ENCODE data around the gene AFF1. TPM values are rescaled to one million over a fixed set of nuclear protein-coding genes. Genes with fewer than 3 reads are reported as not detected.

The AFF1 gene
- total RNA-seq, 2 experiments from 2014 or later: 42.3 to 67.5 TPM

- Mint-ChIP-seq H3K4me3 (no peak overlapping the region), H3K27ac (no peak overlapping the region), H3K36me3 (peaks cover 1% of the 10 kb centered on the region), H3K4me1 (peaks cover 44% of the 10 kb centered on the region), H3K27me3 (no peaks in the 10 kb centered on the region), H3K9me3 (ENCODE audit: low read depth) (no peaks in the 10 kb centered on the region)
- no peak for ATAC-seq
- CTCF ChIA-PET: interaction anchor here (0.9 kb wide), 1 partner anchor 9 kb away, joined by 3 read pairs; no protein-coding TSS in a partner anchor
- no peak for DNase-seq
Measured at GRCh38 chr4:87017580-87018342, 83.0 kb downstream of the AFF1 start.

- no peaks in the 10 kb centered on the region for H3K27me3 Mint-ChIP-seq
- DNase-seq (no peak), ATAC-seq (no peak)
- no peaks in the 10 kb centered on the region for H3K9me3 Mint-ChIP-seq (ENCODE audit: low read depth)
- peaks cover 3% of the 10 kb centered on the region for H3K36me3 Mint-ChIP-seq
- H3K4me3 Mint-ChIP-seq: no peak overlapping the region
- peaks cover 37% of the 10 kb centered on the region for H3K4me1 Mint-ChIP-seq
- H3K27ac Mint-ChIP-seq: no peak overlapping the region
- CTCF ChIA-PET: interaction anchor here (0.9 kb wide), 1 partner anchor 10 kb away, joined by 3 read pairs; no protein-coding TSS in a partner anchor
Measured at GRCh38 chr4:87018753-87019152, 83.9 kb downstream of the AFF1 start.

GRCh38 chr4:87019246-87019791 lies 84.5 kb downstream of the AFF1 start:
- Mint-ChIP-seq H3K4me1 (peaks cover 31% of the 10 kb centered on the region), H3K27ac (no peak overlapping the region), H3K27me3 (no peaks in the 10 kb centered on the region), H3K9me3 (ENCODE audit: low read depth) (no peaks in the 10 kb centered on the region), H3K36me3 (peaks cover 6% of the 10 kb centered on the region), H3K4me3 (no peak overlapping the region)
- CTCF ChIA-PET: no interaction called here
- ATAC-seq (no peak), DNase-seq (no peak)

- CTCF ChIA-PET: no interaction called here
- peaks cover 25% of the 10 kb centered on the region for H3K4me1 Mint-ChIP-seq
- H3K27ac Mint-ChIP-seq: no peak overlapping the region
- H3K9me3 Mint-ChIP-seq (ENCODE audit: low read depth): no peaks in the 10 kb centered on the region
- peaks cover 8% of the 10 kb centered on the region for H3K36me3 Mint-ChIP-seq
- no peak overlapping the region for H3K4me3 Mint-ChIP-seq
- DNase-seq (no peak), ATAC-seq (no peak)
- no peaks in the 10 kb centered on the region for H3K27me3 Mint-ChIP-seq
Measured at GRCh38 chr4:87019898-87020297, 85.1 kb downstream of the AFF1 start.

- DNase-seq: no peak
- Mint-ChIP-seq H3K4me3 (no peak overlapping the region), H3K27me3 (no peaks in the 10 kb centered on the region), H3K27ac (no peak overlapping the region), H3K4me1 (peaks cover 21% of the 10 kb centered on the region), H3K36me3 (peaks cover 8% of the 10 kb centered on the region), H3K9me3 (ENCODE audit: low read depth) (no peaks in the 10 kb centered on the region)
- CTCF ChIA-PET: no interaction called here
- no peak for ATAC-seq
Measured at GRCh38 chr4:87024201-87024600, 89.4 kb downstream of the AFF1 start.

- no peaks in the 10 kb centered on the region for H3K27me3 Mint-ChIP-seq
- CTCF ChIA-PET: no interaction called here
Measured at GRCh38 chr4:87025023-87025613, 90.3 kb downstream of the AFF1 start.

GRCh38 chr4:87025614-87026041 lies 90.8 kb downstream of the AFF1 start:
- Mint-ChIP-seq H3K36me3 (peaks cover 8% of the 10 kb centered on the region), H3K4me3 (no peak overlapping the region), H3K27ac (no peak overlapping the region), H3K4me1 (peaks cover 11% of the 10 kb centered on the region), H3K9me3 (ENCODE audit: low read depth) (no peaks in the 10 kb centered on the region), H3K27me3 (no peaks in the 10 kb centered on the region)
- CTCF ChIA-PET: interaction anchor here (1.3 kb wide), 1 partner anchor 39 kb away, joined by 4 read pairs; no protein-coding TSS in a partner anchor
- DNase-seq: no peak
- ATAC-seq: no peak

More at GRCh38 chr4:87025023-87025613, 90.3 kb downstream of the AFF1 start:
- Mint-ChIP-seq H3K27ac (no peak overlapping the region), H3K36me3 (peaks cover 8% of the 10 kb centered on the region), H3K4me1 (peaks cover 13% of the 10 kb centered on the region), H3K9me3 (ENCODE audit: low read depth) (no peaks in the 10 kb centered on the region), H3K4me3 (no peak overlapping the region)
- ATAC-seq (no peak), DNase-seq (no peak)

GRCh38 chr4:87026800-87027495 lies 92.1 kb downstream of the AFF1 start:
- ATAC-seq (no peak), DNase-seq (no peak)
- peaks cover 9% of the 10 kb centered on the region for H3K4me1 Mint-ChIP-seq
- H3K27ac Mint-ChIP-seq: no peak overlapping the region
- H3K4me3 Mint-ChIP-seq: no peak overlapping the region
- no peaks in the 10 kb centered on the region for H3K27me3 Mint-ChIP-seq
- no peaks in the 10 kb centered on the region for H3K9me3 Mint-ChIP-seq (ENCODE audit: low read depth)
- H3K36me3 Mint-ChIP-seq: peaks cover 8% of the 10 kb centered on the region
- CTCF ChIA-PET: interaction anchor here (1.3 kb wide), 1 partner anchor 38 kb away, joined by 4 read pairs; no protein-coding TSS in a partner anchor

- Mint-ChIP-seq H3K9me3 (ENCODE audit: low read depth) (no peaks in the 10 kb centered on the region), H3K4me3 (no peak overlapping the region), H3K27ac (no peak overlapping the region), H3K4me1 (peaks cover 9% of the 10 kb centered on the region), H3K27me3 (no peaks in the 10 kb centered on the region), H3K36me3 (peaks cover 3% of the 10 kb centered on the region)
- no peak for DNase-seq
- CTCF ChIA-PET: no interaction called here
- no peak for ATAC-seq
Measured at GRCh38 chr4:87029356-87029755, 94.5 kb downstream of the AFF1 start.

GRCh38 chr4:87030124-87030523 lies 95.3 kb downstream of the AFF1 start:
- H3K4me1 Mint-ChIP-seq: peaks cover 9% of the 10 kb centered on the region
- CTCF ChIA-PET: no interaction called here

GRCh38 chr4:87030755-87031441 lies 96.1 kb downstream of the AFF1 start:
- no peaks in the 10 kb centered on the region for H3K9me3 Mint-ChIP-seq (ENCODE audit: low read depth)
- no peak overlapping the region for H3K4me3 Mint-ChIP-seq
- CTCF ChIA-PET: no interaction called here
- no peak for DNase-seq
- peaks cover 5% of the 10 kb centered on the region for H3K4me1 Mint-ChIP-seq
- no peak for ATAC-seq
- H3K27me3 Mint-ChIP-seq: no peaks in the 10 kb centered on the region
- H3K27ac Mint-ChIP-seq: no peak overlapping the region
- no peaks in the 10 kb centered on the region for H3K36me3 Mint-ChIP-seq

More at GRCh38 chr4:87030124-87030523, 95.3 kb downstream of the AFF1 start:
- Mint-ChIP-seq H3K27me3 (no peaks in the 10 kb centered on the region), H3K9me3 (ENCODE audit: low read depth) (no peaks in the 10 kb centered on the region), H3K36me3 (no peaks in the 10 kb centered on the region), H3K4me3 (no peak overlapping the region), H3K27ac (no peak overlapping the region)
- ATAC-seq (no peak), DNase-seq (no peak)

- no peaks in the 10 kb centered on the region for H3K27me3 Mint-ChIP-seq
- H3K4me3 Mint-ChIP-seq: no peak overlapping the region
- DNase-seq: no peak
- H3K4me1 Mint-ChIP-seq: peaks cover 3% of the 10 kb centered on the region
- no peaks in the 10 kb centered on the region for H3K36me3 Mint-ChIP-seq
- no peak overlapping the region for H3K27ac Mint-ChIP-seq
- no peaks in the 10 kb centered on the region for H3K9me3 Mint-ChIP-seq (ENCODE audit: low read depth)
- ATAC-seq: no peak
- CTCF ChIA-PET: no interaction called here
Measured at GRCh38 chr4:87031920-87032319, 97.1 kb downstream of the AFF1 start.

GRCh38 chr4:87032884-87033533 lies 98.2 kb downstream of the AFF1 start:
- Mint-ChIP-seq H3K27me3 (no peaks in the 10 kb centered on the region), H3K27ac (no peak overlapping the region), H3K9me3 (ENCODE audit: low read depth) (no peaks in the 10 kb centered on the region), H3K4me1 (peaks cover 5% of the 10 kb centered on the region), H3K36me3 (no peaks in the 10 kb centered on the region), H3K4me3 (no peak overlapping the region)
- CTCF ChIA-PET: no interaction called here
- ATAC-seq (no peak), DNase-seq (no peak)

All from activated CD8-positive, alpha-beta memory T cell treated with anti-CD3 and anti-CD28 coated beads, Interleukin-2, amount 10 ng/mL, durations not matched to agents 7 days and 5 days (primary cell).